GM12874 (cell line): Measurements from ENCODE around the gene EFR3B.

ENCODE experiments used
- TF ChIP-seq, protein P1 (sequence below): IDR thresholded peaks from 2 replicates; pipeline ENCODE4 v1.5.1; 2011; ENCODE audit warnings: low read depth, mild to moderate bottlenecking, control low read depth, low read length, moderate library complexity; ENCODE audit not compliant: insufficient read depth

The EFR3B gene

GRCh38 chr2:25176138-25176537, 134.3 kb downstream of the EFR3B start:
- TF ChIP-seq, protein P1, sequence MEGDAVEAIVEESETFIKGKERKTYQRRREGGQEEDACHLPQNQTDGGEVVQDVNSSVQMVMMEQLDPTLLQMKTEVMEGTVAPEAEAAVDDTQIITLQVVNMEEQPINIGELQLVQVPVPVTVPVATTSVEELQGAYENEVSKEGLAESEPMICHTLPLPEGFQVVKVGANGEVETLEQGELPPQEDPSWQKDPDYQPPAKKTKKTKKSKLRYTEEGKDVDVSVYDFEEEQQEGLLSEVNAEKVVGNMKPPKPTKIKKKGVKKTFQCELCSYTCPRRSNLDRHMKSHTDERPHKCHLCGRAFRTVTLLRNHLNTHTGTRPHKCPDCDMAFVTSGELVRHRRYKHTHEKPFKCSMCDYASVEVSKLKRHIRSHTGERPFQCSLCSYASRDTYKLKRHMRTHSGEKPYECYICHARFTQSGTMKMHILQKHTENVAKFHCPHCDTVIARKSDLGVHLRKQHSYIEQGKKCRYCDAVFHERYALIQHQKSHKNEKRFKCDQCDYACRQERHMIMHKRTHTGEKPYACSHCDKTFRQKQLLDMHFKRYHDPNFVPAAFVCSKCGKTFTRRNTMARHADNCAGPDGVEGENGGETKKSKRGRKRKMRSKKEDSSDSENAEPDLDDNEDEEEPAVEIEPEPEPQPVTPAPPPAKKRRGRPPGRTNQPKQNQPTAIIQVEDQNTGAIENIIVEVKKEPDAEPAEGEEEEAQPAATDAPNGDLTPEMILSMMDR: no peak

DNA sequence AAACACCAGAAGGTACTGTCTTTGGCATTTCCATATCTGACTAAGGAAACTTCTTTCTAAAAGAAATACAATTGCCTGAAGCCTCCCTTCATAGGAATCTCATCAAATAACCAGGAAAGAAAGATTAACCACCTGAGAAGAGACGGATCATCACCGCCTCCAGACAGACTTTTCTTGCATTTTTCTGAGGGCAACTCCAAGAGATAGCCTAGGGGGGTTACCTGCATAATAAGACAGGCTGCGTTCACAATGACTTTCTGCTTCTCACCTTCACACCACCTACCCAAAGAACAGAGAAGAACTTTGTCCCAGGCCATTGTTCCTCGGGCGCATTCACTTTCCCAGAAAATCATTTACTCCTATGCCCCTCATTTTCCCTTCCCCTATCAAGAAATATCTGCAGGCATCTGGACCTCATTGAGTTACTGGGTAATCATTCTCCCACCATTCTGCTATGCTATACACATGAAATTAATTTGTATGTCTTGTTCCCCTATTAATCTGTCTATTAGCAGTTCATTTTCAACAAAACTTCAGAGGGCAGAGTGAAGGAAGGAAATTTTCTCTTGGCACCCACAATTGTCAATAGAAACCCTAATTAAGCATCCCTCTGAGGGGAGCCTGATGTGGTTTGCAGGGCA, 134.8 kb downstream of the EFR3B start:
- TF ChIP-seq, protein P1: no peak

DNA sequence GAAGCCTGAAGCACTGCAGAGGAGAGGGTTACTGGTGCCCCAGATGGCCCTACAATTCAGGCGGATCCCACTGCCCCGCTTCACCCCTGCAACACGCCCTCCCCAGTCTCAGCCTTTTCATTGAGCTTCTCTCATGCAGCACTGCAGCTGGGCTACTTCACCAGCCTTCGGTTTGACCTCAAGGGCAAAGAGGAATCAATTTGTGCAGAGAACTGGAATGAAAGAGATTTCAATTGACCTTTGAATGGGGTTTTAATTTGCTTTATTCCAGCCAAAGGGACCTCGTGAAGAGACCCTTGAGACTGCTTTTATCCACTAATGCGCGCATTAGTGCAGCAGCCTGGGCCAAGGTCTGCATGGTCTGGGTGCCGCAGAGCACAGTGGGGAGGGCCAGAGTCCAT, 135.3 kb downstream of the EFR3B start:
- TF ChIP-seq, protein P1: no peak

DNA sequence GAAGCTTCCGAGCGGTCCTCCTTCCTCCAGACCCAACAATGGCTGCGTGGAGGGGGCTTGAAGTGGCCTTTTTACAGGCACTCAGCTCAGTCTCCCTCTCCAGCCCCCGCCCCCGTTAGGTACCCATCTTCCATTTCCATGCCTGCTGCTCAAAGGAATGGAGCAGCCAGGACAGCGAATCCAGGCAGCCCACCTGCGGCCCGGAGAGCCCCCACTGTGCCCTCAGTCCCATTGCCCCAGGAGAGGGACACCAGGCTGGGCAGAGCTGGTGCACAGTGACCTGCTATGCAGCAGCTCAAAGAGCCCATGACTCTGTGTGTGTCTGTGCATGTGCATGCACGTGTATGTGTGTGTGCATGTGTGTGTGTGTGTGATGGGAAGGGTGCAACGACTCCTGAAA, 137.1 kb downstream of the EFR3B start:
- TF ChIP-seq, protein P1: no peak

DNA sequence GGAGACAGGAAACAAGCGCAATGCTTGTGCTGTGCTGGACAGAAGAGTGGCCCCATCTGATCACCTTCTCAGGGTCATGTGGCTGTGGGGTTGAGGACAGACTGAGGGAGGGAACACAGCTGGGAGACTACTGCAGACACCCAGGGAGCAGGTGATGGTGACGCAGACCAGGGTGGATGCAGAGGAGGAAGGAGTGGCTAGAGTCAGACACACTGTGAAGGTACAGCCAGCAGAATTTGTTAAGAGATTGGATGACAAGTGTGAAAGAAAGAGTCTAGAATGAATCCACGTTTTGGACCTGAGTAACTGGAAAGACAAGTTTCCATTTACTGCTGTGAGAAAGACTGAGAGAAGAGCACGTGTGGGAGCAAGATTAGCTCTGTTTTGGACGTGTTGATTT, 142.4 kb downstream of the EFR3B start:
- TF ChIP-seq, protein P1: no peak

GRCh38 chr2:25187729-25188350, 146.0 kb downstream of the EFR3B start:
- TF ChIP-seq, protein P1: no peak

- TF ChIP-seq, protein P1: no peak
Observed at GRCh38 chr2:25188405-25188804, 146.5 kb downstream of the EFR3B start.
